ENCODE results near the gene ZNF317.

The ZNF317 gene

DNA sequence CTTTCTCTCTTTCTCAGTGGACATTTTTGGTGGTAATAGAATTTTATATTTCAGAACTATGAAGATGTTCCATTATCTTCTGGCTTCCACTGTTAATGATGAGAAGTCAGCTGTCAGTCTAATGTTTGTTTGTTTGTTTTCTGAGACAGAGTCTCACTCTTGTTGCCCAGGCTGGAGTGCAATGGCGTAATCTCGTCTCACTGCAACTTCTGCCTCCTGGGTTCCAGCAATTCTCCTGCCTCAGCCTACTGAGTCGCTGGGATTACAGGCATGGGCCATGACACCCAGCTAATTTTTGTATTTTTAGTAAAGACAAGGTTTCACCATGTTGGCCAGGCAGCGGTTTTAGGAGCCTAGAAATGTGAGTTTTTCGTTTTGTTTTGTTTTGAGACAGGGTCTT, 4.7 kb downstream of the ZNF317 start:
- Histone ChIP-seq H3K27me3 (replicated peaks; ENCODE audit: control insufficient read depth, insufficient read depth, low read length, poor library complexity, severe bottlenecking) (no peaks in the 10 kb centered on the region), H3K4me3 (ENCODE audit: insufficient read depth, low read depth, low read length, poor library complexity, severe bottlenecking) (no peak overlapping the region), H3K27ac (ENCODE audit: insufficient read depth, low read length, poor library complexity, severe bottlenecking) (no peak overlapping the region), H3K9me3 (ENCODE audit: control insufficient read depth, low read length) (peaks cover 11% of the 10 kb centered on the region), H3K4me1 (ENCODE audit: control insufficient read depth, insufficient read depth, low read length, poor library complexity, severe bottlenecking) (peaks cover 12% of the 10 kb centered on the region), H3K36me3 (ENCODE audit: control insufficient read depth, insufficient read depth, low read length) (peaks cover 5% of the 10 kb centered on the region)
- no peak for DNase-seq

DNA sequence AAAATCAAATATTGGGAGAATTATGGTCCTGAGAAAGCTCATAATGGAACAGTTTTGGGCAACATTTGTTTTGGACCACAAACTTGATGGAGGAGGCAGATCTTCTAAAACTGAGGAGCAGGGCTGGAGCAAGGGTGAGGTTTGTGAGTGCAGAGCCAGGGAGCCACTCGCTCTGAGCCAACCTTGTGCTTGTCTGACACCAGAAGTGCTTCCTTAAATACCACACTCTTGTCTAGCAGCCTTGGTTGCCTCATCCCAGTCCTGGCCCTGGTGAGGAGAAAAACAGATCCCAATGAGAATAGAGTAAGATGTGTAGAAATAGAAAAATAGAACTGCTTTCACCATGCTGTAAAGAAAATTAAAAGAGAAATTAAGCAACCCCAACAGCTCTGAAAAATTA, 6.7 kb downstream of the ZNF317 start:
- DNase-seq: no peak
- Histone ChIP-seq H3K9me3 (ENCODE audit: control insufficient read depth, low read length) (peaks cover 11% of the 10 kb centered on the region), H3K4me3 (ENCODE audit: insufficient read depth, low read depth, low read length, poor library complexity, severe bottlenecking) (no peak overlapping the region), H3K27ac (ENCODE audit: insufficient read depth, low read length, poor library complexity, severe bottlenecking) (no peak overlapping the region), H3K36me3 (ENCODE audit: control insufficient read depth, insufficient read depth, low read length) (peaks cover 5% of the 10 kb centered on the region), H3K4me1 (ENCODE audit: control insufficient read depth, insufficient read depth, low read length, poor library complexity, severe bottlenecking) (peaks cover under 1% of the 10 kb centered on the region), H3K27me3 (replicated peaks; ENCODE audit: control insufficient read depth, insufficient read depth, low read length, poor library complexity, severe bottlenecking) (no peaks in the 10 kb centered on the region)

DNA sequence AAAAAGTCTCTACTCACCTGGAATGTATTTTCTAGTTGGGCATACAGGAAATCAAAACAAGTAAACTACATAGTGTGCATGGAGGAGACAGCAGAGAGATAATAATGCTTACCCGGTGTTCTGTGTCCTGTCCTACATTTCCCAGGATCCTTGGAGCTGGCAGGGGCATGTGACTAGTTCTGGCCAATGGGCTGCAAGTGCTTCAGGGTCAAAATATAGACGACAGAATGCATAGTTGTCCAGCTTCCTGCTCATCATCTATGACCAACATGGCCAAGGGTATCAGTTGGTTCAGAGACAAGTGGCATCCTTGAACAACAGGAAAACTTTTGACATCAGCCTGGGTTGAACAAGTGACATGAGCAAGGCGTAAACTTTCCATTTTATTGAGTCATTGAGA, 8.5 kb downstream of the ZNF317 start:
- H3K36me3 ChIP-seq (ENCODE audit: control insufficient read depth, insufficient read depth, low read length): peaks cover 13% of the 10 kb centered on the region
- H3K9me3 ChIP-seq (ENCODE audit: control insufficient read depth, low read length): peaks cover 15% of the 10 kb centered on the region

DNA sequence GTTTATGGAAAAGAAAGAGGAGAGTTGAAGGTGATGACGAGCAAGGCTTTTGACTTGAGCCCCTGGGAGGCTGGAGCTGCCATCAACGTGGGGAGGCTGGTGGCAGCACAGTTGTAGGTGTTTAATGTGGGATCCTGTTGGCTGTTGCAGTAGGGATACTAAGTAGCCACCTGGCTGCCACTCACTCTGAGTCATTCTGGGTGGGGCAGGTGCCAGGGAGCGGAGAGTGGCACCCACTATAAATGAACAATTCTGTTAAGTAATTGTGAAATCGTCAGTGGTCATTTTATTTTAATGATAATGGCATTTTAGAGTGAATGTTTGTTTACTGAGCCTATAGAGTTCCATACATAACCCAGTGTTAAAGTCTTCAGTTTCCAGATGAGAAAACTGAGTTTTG, 9.8 kb downstream of the ZNF317 start:
- H3K9me3 ChIP-seq (ENCODE audit: control insufficient read depth, low read length): peaks cover 9% of the 10 kb centered on the region
- H3K4me1 ChIP-seq (ENCODE audit: control insufficient read depth, insufficient read depth, low read length, poor library complexity, severe bottlenecking): no peaks in the 10 kb centered on the region
- H3K36me3 ChIP-seq (ENCODE audit: control insufficient read depth, insufficient read depth, low read length): peaks cover 8% of the 10 kb centered on the region
- DNase-seq: no peak
- no peak overlapping the region for H3K4me3 ChIP-seq (ENCODE audit: insufficient read depth, low read depth, low read length, poor library complexity, severe bottlenecking)
- H3K27ac ChIP-seq (ENCODE audit: insufficient read depth, low read length, poor library complexity, severe bottlenecking): no peak overlapping the region
- H3K27me3 ChIP-seq (replicated peaks; ENCODE audit: control insufficient read depth, insufficient read depth, low read length, poor library complexity, severe bottlenecking): no peaks in the 10 kb centered on the region

More for the DNA sequence above, 8.5 kb downstream of the ZNF317 start:
- Histone ChIP-seq H3K4me3 (ENCODE audit: insufficient read depth, low read depth, low read length, poor library complexity, severe bottlenecking) (no peak overlapping the region), H3K27ac (ENCODE audit: insufficient read depth, low read length, poor library complexity, severe bottlenecking) (no peak overlapping the region), H3K27me3 (replicated peaks; ENCODE audit: control insufficient read depth, insufficient read depth, low read length, poor library complexity, severe bottlenecking) (no peaks in the 10 kb centered on the region), H3K4me1 (ENCODE audit: control insufficient read depth, insufficient read depth, low read length, poor library complexity, severe bottlenecking) (no peaks in the 10 kb centered on the region)
- DNase-seq: no peak

DNA sequence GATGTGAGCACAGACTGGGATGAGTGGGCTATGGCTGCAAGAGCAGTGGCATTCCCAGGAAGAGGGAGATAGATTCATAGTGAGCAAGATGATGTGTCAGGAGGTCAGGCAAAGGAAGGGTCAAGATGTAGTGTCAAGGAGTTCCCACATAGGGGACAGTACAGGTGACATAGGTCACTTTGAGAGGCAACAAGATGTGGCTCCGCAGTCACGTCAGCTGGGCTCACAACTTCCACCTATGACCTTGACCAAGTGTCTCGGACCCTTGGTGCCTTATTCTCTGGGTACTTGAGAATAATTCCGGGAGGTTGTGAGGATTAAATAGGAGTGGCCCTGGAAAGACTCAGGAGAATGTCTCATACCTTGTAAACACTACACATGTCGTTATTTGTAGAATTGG, 10.5 kb downstream of the ZNF317 start:
- peaks cover 4% of the 10 kb centered on the region for H3K9me3 ChIP-seq (ENCODE audit: control insufficient read depth, low read length)
- H3K36me3 ChIP-seq (ENCODE audit: control insufficient read depth, insufficient read depth, low read length): peaks cover 15% of the 10 kb centered on the region
- no peaks in the 10 kb centered on the region for H3K27me3 ChIP-seq (replicated peaks; ENCODE audit: control insufficient read depth, insufficient read depth, low read length, poor library complexity, severe bottlenecking)

DNA sequence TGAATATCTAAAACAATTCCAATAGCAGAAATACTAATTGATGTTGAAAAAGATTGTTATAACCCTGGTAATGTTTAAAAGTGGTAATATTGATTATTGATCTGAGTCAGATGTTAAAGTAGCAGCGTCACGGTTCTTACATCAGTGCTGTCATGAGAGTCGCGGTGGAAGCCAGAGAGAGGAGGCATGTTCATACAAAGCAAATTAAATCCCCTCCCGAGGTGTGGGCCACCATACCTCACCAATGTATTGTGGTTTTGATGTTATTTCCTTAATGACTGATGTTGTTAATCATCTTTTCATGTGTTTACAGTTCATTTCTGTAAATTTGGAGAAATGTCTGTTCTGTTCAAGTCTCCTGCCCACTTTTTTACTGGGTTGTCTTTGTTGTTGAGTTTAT, 11.2 kb downstream of the ZNF317 start:
- H3K4me3 ChIP-seq (ENCODE audit: insufficient read depth, low read depth, low read length, poor library complexity, severe bottlenecking): no peak overlapping the region
- no peak for DNase-seq
- H3K27me3 ChIP-seq (replicated peaks; ENCODE audit: control insufficient read depth, insufficient read depth, low read length, poor library complexity, severe bottlenecking): no peaks in the 10 kb centered on the region
- H3K4me1 ChIP-seq (ENCODE audit: control insufficient read depth, insufficient read depth, low read length, poor library complexity, severe bottlenecking): no peaks in the 10 kb centered on the region
- H3K27ac ChIP-seq (ENCODE audit: insufficient read depth, low read length, poor library complexity, severe bottlenecking): no peak overlapping the region
- peaks cover 21% of the 10 kb centered on the region for H3K36me3 ChIP-seq (ENCODE audit: control insufficient read depth, insufficient read depth, low read length)
- peaks cover 4% of the 10 kb centered on the region for H3K9me3 ChIP-seq (ENCODE audit: control insufficient read depth, low read length)

More for the DNA sequence above, 10.5 kb downstream of the ZNF317 start:
- H3K4me1 ChIP-seq (ENCODE audit: control insufficient read depth, insufficient read depth, low read length, poor library complexity, severe bottlenecking): no peaks in the 10 kb centered on the region
- H3K27ac ChIP-seq (ENCODE audit: insufficient read depth, low read length, poor library complexity, severe bottlenecking): no peak overlapping the region
- DNase-seq: no peak
- H3K4me3 ChIP-seq (ENCODE audit: insufficient read depth, low read depth, low read length, poor library complexity, severe bottlenecking): no peak overlapping the region

DNA sequence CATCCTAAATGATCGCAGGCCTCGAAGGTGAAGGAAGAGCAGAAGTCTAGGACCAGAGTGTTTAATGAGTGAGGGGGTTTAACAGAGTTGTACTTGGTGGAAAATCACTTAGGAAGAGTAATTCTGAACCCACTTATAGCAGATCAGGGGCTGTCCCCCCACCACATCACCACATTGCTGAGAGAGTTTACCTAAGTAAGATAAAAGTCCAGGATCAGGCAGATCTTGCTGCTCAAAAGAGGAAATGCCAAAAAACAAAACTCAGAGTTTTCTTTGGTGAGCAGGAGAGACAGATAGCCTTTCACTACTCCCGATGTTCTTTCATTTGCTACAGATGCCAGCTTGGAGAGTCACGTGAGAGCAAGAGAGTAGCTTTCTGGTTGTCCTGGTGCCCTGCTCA, 15.4 kb downstream of the ZNF317 start:
- H3K4me3 ChIP-seq (ENCODE audit: insufficient read depth, low read depth, low read length, poor library complexity, severe bottlenecking): no peak overlapping the region
- no peak overlapping the region for H3K27ac ChIP-seq (ENCODE audit: insufficient read depth, low read length, poor library complexity, severe bottlenecking)
- no peaks in the 10 kb centered on the region for H3K4me1 ChIP-seq (ENCODE audit: control insufficient read depth, insufficient read depth, low read length, poor library complexity, severe bottlenecking)
- H3K27me3 ChIP-seq (replicated peaks; ENCODE audit: control insufficient read depth, insufficient read depth, low read length, poor library complexity, severe bottlenecking): no peaks in the 10 kb centered on the region
- peaks cover 4% of the 10 kb centered on the region for H3K9me3 ChIP-seq (ENCODE audit: control insufficient read depth, low read length)
- peaks cover 62% of the 10 kb centered on the region for H3K36me3 ChIP-seq (ENCODE audit: control insufficient read depth, insufficient read depth, low read length)
- no peak for DNase-seq

DNA sequence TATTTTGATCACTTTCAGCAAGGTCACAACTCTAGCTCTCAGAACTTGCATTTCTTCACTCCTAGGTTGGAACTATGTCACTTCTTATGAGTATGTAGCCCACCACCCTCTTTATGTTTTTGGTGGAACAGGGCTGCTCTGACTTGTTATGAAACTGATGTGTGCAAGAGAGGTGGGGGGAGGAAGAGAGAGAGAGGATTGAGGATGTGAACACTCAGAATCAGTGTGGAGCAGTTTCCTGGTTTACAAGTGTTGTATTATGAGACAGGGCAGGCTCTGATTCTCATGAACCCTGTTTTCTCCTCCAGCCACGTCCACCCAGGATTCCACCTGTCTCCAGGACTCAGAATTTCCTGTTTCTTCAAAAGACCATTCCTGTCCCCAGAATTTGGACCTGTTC, 16.1 kb downstream of the ZNF317 start:
- Histone ChIP-seq H3K36me3 (ENCODE audit: control insufficient read depth, insufficient read depth, low read length) (peaks cover 69% of the 10 kb centered on the region), H3K27me3 (replicated peaks; ENCODE audit: control insufficient read depth, insufficient read depth, low read length, poor library complexity, severe bottlenecking) (no peaks in the 10 kb centered on the region), H3K27ac (ENCODE audit: insufficient read depth, low read length, poor library complexity, severe bottlenecking) (no peak overlapping the region), H3K4me1 (ENCODE audit: control insufficient read depth, insufficient read depth, low read length, poor library complexity, severe bottlenecking) (no peaks in the 10 kb centered on the region), H3K4me3 (ENCODE audit: insufficient read depth, low read depth, low read length, poor library complexity, severe bottlenecking) (no peak overlapping the region), H3K9me3 (ENCODE audit: control insufficient read depth, low read length) (peaks cover 4% of the 10 kb centered on the region)
- DNase-seq: no peak

DNA sequence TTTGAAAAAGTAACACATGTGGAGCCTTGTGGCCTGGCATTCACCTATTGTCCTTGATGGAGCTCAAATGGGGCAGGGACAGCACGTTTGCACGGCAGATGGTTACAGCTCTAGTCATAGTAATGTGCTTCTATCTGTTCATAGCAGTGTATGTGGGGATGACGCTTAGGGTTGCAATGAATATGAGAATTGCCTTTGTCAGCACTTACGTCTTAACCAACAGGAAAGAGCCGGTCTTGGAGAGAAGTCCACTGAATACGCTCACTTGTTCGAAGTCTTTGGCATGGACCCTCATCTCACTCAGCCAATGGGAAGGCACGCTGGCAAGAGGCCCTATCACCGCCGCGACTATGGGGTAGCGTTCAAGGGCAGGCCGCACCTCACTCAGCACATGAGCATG, 19.7 kb downstream of the ZNF317 start:
- Histone ChIP-seq H3K27ac (ENCODE audit: insufficient read depth, low read length, poor library complexity, severe bottlenecking) (no peak overlapping the region), H3K4me3 (ENCODE audit: insufficient read depth, low read depth, low read length, poor library complexity, severe bottlenecking) (no peak overlapping the region), H3K36me3 (ENCODE audit: control insufficient read depth, insufficient read depth, low read length) (peaks cover 83% of the 10 kb centered on the region), H3K4me1 (ENCODE audit: control insufficient read depth, insufficient read depth, low read length, poor library complexity, severe bottlenecking) (no peaks in the 10 kb centered on the region), H3K27me3 (replicated peaks; ENCODE audit: control insufficient read depth, insufficient read depth, low read length, poor library complexity, severe bottlenecking) (no peaks in the 10 kb centered on the region), H3K9me3 (ENCODE audit: control insufficient read depth, low read length) (no peaks in the 10 kb centered on the region)
- no peak for DNase-seq

DNA sequence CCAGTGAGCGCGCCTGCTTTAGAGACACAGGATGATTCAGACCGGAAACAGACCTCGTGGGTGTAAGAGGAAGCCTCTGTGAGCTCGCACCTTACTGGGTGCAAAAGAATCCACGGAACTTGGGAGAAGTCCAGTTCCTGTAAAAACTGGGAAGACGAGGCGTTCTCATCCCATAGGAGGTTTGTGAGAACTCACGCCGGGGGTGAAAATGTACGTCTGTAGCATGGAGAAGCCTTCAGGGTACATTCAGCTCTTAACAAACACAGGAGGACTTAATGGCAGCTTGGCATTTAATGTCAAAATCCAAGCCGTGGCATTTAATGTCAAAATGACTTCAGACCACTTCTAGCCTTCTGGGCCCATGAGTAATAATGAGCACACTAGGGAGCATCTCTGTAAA, 21.2 kb downstream of the ZNF317 start:
- Histone ChIP-seq H3K9me3 (ENCODE audit: control insufficient read depth, low read length) (no peaks in the 10 kb centered on the region), H3K27ac (ENCODE audit: insufficient read depth, low read length, poor library complexity, severe bottlenecking) (no peak overlapping the region)

DNA sequence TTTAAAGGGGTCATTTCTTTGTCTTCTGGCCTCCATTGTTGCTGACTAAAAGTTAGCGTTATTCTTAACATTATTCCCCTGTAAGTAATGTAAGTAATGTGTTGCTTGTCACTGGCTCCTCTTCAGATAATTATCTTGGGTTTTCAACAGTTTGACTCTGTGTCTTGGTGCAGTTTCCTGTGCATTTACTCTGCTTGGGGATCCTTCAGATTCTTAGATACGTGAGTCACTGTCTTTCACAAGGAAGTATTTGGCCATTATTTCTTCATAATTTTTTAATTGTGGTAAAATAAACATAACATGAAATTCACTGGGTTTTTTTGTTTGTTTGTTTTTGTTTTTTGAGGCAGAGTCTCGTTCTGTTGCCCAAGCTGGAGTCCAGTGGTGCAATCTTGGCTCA, 25.1 kb downstream of the ZNF317 start:
- no peaks in the 10 kb centered on the region for H3K9me3 ChIP-seq (ENCODE audit: control insufficient read depth, low read length)
- H3K4me3 ChIP-seq (ENCODE audit: insufficient read depth, low read depth, low read length, poor library complexity, severe bottlenecking): no peak overlapping the region
- peaks cover 36% of the 10 kb centered on the region for H3K36me3 ChIP-seq (ENCODE audit: control insufficient read depth, insufficient read depth, low read length)
- no peak overlapping the region for H3K27ac ChIP-seq (ENCODE audit: insufficient read depth, low read length, poor library complexity, severe bottlenecking)
- no peaks in the 10 kb centered on the region for H3K4me1 ChIP-seq (ENCODE audit: control insufficient read depth, insufficient read depth, low read length, poor library complexity, severe bottlenecking)
- no peaks in the 10 kb centered on the region for H3K27me3 ChIP-seq (replicated peaks; ENCODE audit: control insufficient read depth, insufficient read depth, low read length, poor library complexity, severe bottlenecking)
- no peak for DNase-seq

More for the DNA sequence above, 21.2 kb downstream of the ZNF317 start:
- no peaks in the 10 kb centered on the region for H3K27me3 ChIP-seq (replicated peaks; ENCODE audit: control insufficient read depth, insufficient read depth, low read length, poor library complexity, severe bottlenecking)
- peaks cover 69% of the 10 kb centered on the region for H3K36me3 ChIP-seq (ENCODE audit: control insufficient read depth, insufficient read depth, low read length)
- no peak for DNase-seq
- no peaks in the 10 kb centered on the region for H3K4me1 ChIP-seq (ENCODE audit: control insufficient read depth, insufficient read depth, low read length, poor library complexity, severe bottlenecking)
- no peak overlapping the region for H3K4me3 ChIP-seq (ENCODE audit: insufficient read depth, low read depth, low read length, poor library complexity, severe bottlenecking)

Data from effector memory CD4-positive, alpha-beta T cell (primary cell).